ENCODE results near the gene HS3ST2.
"Not testable (repeated sequence)": the region's sequence is repeated elsewhere in the genome, so short reads cannot be mapped to it uniquely, and the experiment has no call there.

Gene HS3ST2

GRCh38 chr16:22934786-22935185 is 120.8 kb downstream of the HS3ST2 start:
- DNase-seq (ENCODE audit: low read depth) = no peak
- H3K4me3 ChIP-seq (ENCODE audit: low read depth, low read length) = no peak overlapping the region
- no peak for TF ChIP-seq CTCF (IDR thresholded peaks at IDR 0.05; ENCODE audit: control insufficient read depth, extremely low read depth, insufficient read depth)

GRCh38 chr16:22937169-22937568 is 123.2 kb downstream of the HS3ST2 start:
- no peak for TF ChIP-seq CTCF (IDR thresholded peaks at IDR 0.05; ENCODE audit: control insufficient read depth, extremely low read depth, insufficient read depth)
- no peak overlapping the region for H3K4me3 ChIP-seq (ENCODE audit: low read depth, low read length)
- no peak for DNase-seq (ENCODE audit: low read depth)

GRCh38 chr16:22938647-22939046 is 124.7 kb downstream of the HS3ST2 start:
- no peak for DNase-seq (ENCODE audit: low read depth)
- no peak overlapping the region for H3K4me3 ChIP-seq (ENCODE audit: low read depth, low read length)
- TF ChIP-seq CTCF (IDR thresholded peaks at IDR 0.05; ENCODE audit: control insufficient read depth, extremely low read depth, insufficient read depth) = no peak

- not testable (repeated sequence) for DNase-seq (ENCODE audit: low read depth); H3K4me3 ChIP-seq (ENCODE audit: low read depth, low read length)
Measured at GRCh38 chr16:22939744-22940363, 125.9 kb downstream of the HS3ST2 start.

- no peak for TF ChIP-seq CTCF (IDR thresholded peaks at IDR 0.05; ENCODE audit: control insufficient read depth, extremely low read depth, insufficient read depth)
- DNase-seq (ENCODE audit: low read depth) = no peak
- no peak overlapping the region for H3K4me3 ChIP-seq (ENCODE audit: low read depth, low read length)
Measured at GRCh38 chr16:22941970-22942501, 128.1 kb downstream of the HS3ST2 start.

- H3K4me3 ChIP-seq (ENCODE audit: low read depth, low read length) = no peak overlapping the region
- no peak for TF ChIP-seq CTCF (IDR thresholded peaks at IDR 0.05; ENCODE audit: control insufficient read depth, extremely low read depth, insufficient read depth)
- no peak for DNase-seq (ENCODE audit: low read depth)
Measured at GRCh38 chr16:22942811-22943210, 128.8 kb downstream of the HS3ST2 start.

GRCh38 chr16:22945361-22945760 is 131.4 kb downstream of the HS3ST2 start:
- TF ChIP-seq CTCF (IDR thresholded peaks at IDR 0.05; ENCODE audit: control insufficient read depth, extremely low read depth, insufficient read depth) = no peak

More at GRCh38 chr16:22945361-22945760, 131.4 kb downstream of the HS3ST2 start:
- DNase-seq (ENCODE audit: low read depth) = no peak
- H3K4me3 ChIP-seq (ENCODE audit: low read depth, low read length) = no peak overlapping the region

All from LNCaP clone FGC (cell line).